HCT116 (cell line): ENCODE measurements around the gene CENATAC. TPM values are rescaled to one million over a fixed set of nuclear protein-coding genes. Genes with fewer than 3 reads are reported as not detected.
A peak's percentile ranks its signal among the peaks of the same experiment; 100 is the strongest.
"Not testable (repeated sequence)": the region's sequence is repeated elsewhere in the genome, so short reads cannot be mapped to it uniquely, and the experiment has no call there.

Source experiments
- ATAC-seq: fragments of 200-7000 bp; cut with Tn5 transposase; 2 replicates; pipeline ENCODE4 v1.9.1; 2020; ENCODE audit warnings: mild to moderate bottlenecking, moderate library complexity
- BruUV-seq: library from RNA; stranded (reverse); fragments of 400-500 nt; replicated peaks from 2 replicates; lab custom pipeline; 2021; lab: Mats Ljungman, UMichigan
- CTCF ChIA-PET: fragments of 300-600 bp; sonication (Branson Sonifier 250); formaldehyde crosslinking; loops from one replicate; lab custom pipeline; 2021; ENCODE audit warnings: antibody characterized with exemption; lab: Charles Lee
- POLR2A ChIA-PET: fragments of 300-600, 350-600 bp; sonication (Branson Sonifier 250); formaldehyde crosslinking; loops from one replicate; lab custom pipeline; 2021; ENCODE audit warnings: antibody characterized with exemption; lab: Charles Lee
- RAD21 ChIA-PET, 2 experiments: fragments of 300-600 bp; sonication (Branson Sonifier 250); formaldehyde crosslinking; loops; one replicate each; lab custom pipeline; 2023; ENCODE audit warnings: low total read pairs in 2 of 2; ENCODE audit not compliant: uncharacterized antibody in 2 of 2, unreplicated experiment in 2 of 2, low non-redundant PET in 1 of 2; lab: Charles Lee
- DNase-seq: peaks from one replicate; pipeline ENCODE4 v3.0.0-alpha.2; 2010; ENCODE audit warnings: low read depth, low spot score
- H2AFZ ChIP-seq: fragments of 200-600 bp; shearing (Covaris generic), sonication (generic); 2 replicates; pipeline ENCODE4 v1.6.1; 2017; ENCODE audit warnings: low read depth, mixed run types, mixed read lengths, antibody characterized with exemption, low read length; ENCODE audit not compliant: poor library complexity, severe bottlenecking
- H3K27ac ChIP-seq: 2 replicates; pipeline ENCODE4 v1.5.1; 2012; ENCODE audit warnings: low read depth, low read length
- H3K27me3 ChIP-seq: fragments of 200-600 bp; sonication (generic); 2 replicates; pipeline ENCODE4 v1.6.1; 2016; ENCODE audit warnings: mixed run types, low read length, mixed read lengths; ENCODE audit not compliant: insufficient read depth
- H3K36me3 ChIP-seq, 2 experiments: fragments of 200-500 bp in 1 of 2; fragments of 200-600 bp in 1 of 2; sonication (Bioruptor generic) in 1 of 2; sonication (generic) in 1 of 2; 2 replicates each; pipeline versions ENCODE4 v1.5.1 to v1.6.1; 2014 to 2016; ENCODE audit warnings: low read length in 2 of 2, inconsistent platforms in 1 of 2, mixed read lengths in 1 of 2, mixed run types in 1 of 2; ENCODE audit not compliant: insufficient read depth in 2 of 2, control insufficient read depth in 1 of 2
- H3K4me1 ChIP-seq, 2 experiments: fragments of 200-600 bp in 1 of 2; sonication (generic) in 1 of 2; 2 replicates each; pipeline versions ENCODE4 v1.5.1 to v1.6.1; 2012 to 2017; ENCODE audit warnings: low read length in 2 of 2, inconsistent platforms in 1 of 2, mild to moderate bottlenecking in 1 of 2, mixed read lengths in 1 of 2, mixed run types in 1 of 2, moderate library complexity in 1 of 2; ENCODE audit not compliant: insufficient read depth in 2 of 2, control insufficient read depth in 1 of 2
- H3K4me2 ChIP-seq: fragments of 200-600 bp; sonication (generic); 2 replicates; pipeline ENCODE4 v1.6.1; 2017; ENCODE audit warnings: mixed run types, low read length, mixed read lengths
- H3K4me3 ChIP-seq, 2 experiments: fragments of 200-600 bp in 1 of 2; sonication (generic) in 1 of 2; replicated peaks in 1 of 2; 2 replicates each; pipeline ENCODE4 v1.5.1; 2011 to 2016; ENCODE audit warnings: low read length in 2 of 2, control low read depth in 1 of 2, low read depth in 1 of 2, mild to moderate bottlenecking in 1 of 2, mixed read lengths in 1 of 2, mixed run types in 1 of 2
- H3K79me2 ChIP-seq: fragments of 200-600 bp; sonication (generic); 2 replicates; pipeline ENCODE4 v1.6.1; 2017; ENCODE audit warnings: mild to moderate bottlenecking, mixed run types, low read length, moderate library complexity, mixed read lengths; ENCODE audit not compliant: insufficient read depth
- H3K9ac ChIP-seq: fragments of 200-600 bp; sonication (generic); 2 replicates; pipeline ENCODE4 v1.6.1; 2016; ENCODE audit warnings: low read length, mixed read lengths
- H3K9me2 ChIP-seq: fragments of 200-600 bp; sonication (generic), shearing (Covaris generic); 2 replicates; pipeline ENCODE4 v1.6.1; 2017; ENCODE audit warnings: mixed run types, mild to moderate bottlenecking, moderate library complexity; ENCODE audit not compliant: insufficient read depth
- H3K9me3 ChIP-seq, 2 experiments: fragments of 200-500 bp in 1 of 2; fragments of 200-600 bp in 1 of 2; sonication (Bioruptor generic) in 1 of 2; sonication (generic) in 1 of 2; 2 replicates each; pipeline ENCODE4 v1.6.1; 2014 to 2017; ENCODE audit warnings: low read length in 2 of 2, mixed read lengths in 2 of 2, inconsistent platforms in 1 of 2, low read depth in 1 of 2, mild to moderate bottlenecking in 1 of 2, mixed run types in 1 of 2, moderate library complexity in 1 of 2; ENCODE audit not compliant: control insufficient read depth in 1 of 2, insufficient read depth in 1 of 2
- H4K20me1 ChIP-seq: fragments of 200-600 bp; sonication (generic), shearing (Covaris generic); 2 replicates; pipeline ENCODE4 v1.6.1; 2017; ENCODE audit warnings: mixed run types, mild to moderate bottlenecking, moderate library complexity; ENCODE audit not compliant: insufficient read depth
- REST ChIP-seq: IDR thresholded peaks from 2 replicates; pipeline ENCODE4 v1.6.1; 2012; ENCODE audit warnings: low read depth
- SP1 ChIP-seq: IDR thresholded peaks from 2 replicates; pipeline ENCODE4 v1.6.1; 2012; ENCODE audit warnings: low read depth
- ZNF274 ChIP-seq: fragments of 200-500 bp; sonication (Bioruptor generic); IDR thresholded peaks from 2 replicates; pipeline ENCODE4 v1.6.1; 2014; ENCODE audit warnings: mild to moderate bottlenecking, low read depth, low read length, inconsistent platforms
- intact Hi-C: fragments of 100-400 bp; cut with micrococcal nuclease; formaldehyde crosslinking; loops from 2 replicates; pipeline ENCODE4 v1.10.0; 2022
- total RNA-seq: library from RNA; stranded (reverse); gene quantifications from one replicate; pipeline ENCODE4 v1.2.1, GENCODE V29; 2021; ENCODE audit not compliant: unreplicated experiment

The CENATAC gene
- total RNA-seq, 1 experiment from 2014 or later = 28.9 TPM

DNA sequence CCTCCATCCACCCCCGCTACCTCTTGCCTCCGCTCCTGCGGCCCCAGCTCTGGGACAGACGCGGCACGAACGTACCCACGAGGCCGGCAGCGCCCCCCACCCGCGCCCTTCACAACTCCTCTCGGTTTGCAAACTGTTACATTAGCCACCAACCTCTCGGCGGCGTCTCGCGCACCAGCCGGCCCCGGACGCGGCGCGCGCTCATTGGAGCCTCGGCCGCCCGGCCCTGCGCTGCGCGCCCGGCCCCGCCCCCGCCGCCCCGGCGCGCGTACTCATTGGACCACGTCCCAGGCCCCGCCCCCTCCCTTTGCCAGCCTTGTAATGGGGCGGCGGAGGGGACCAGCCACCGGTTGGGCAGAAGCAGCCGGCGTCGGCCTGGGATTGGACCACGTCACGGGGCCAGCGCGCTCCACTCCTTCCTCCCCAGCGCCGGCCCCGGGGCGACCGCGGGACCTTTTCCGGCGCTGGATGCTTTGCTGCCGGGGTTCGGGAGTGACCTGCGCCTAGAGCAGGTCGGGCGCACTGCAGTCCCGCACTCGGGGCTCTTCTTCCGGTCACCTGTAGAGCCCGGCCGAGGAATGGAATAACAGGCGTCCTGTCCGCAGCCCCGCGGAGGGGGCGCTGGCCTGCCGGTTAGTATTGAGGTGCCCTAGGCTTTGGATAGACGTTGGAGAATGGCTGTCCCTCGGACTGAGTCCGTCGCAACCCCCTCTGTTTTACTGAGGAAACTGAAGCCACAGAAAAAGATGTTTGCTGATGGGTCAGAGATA lies 59.2 kb downstream of the CENATAC start, which contains the start of gene HYOU1 (continued):
- TF ChIP-seq REST (no peak), SP1 (peak; percentile 76; the same call in 1 of the 2 replicates), ZNF274 (no peak)

GRCh38 chr11:119059128-119059527 lies 61.2 kb downstream of the CENATAC start:
- H3K27ac ChIP-seq, CTCF ChIA-PET, H3K9me3 ChIP-seq, H3K9me2 ChIP-seq, H3K9ac ChIP-seq, DNase-seq, H3K27me3 ChIP-seq, RAD21 ChIA-PET, H2AFZ ChIP-seq, H4K20me1 ChIP-seq, H3K4me3 ChIP-seq, intact Hi-C loops, H3K4me2 ChIP-seq, POLR2A ChIA-PET, ATAC-seq, BruUV-seq: not testable (repeated sequence)
- Histone ChIP-seq H3K79me2 (peaks cover 19% of the 10 kb centered on the region), H3K36me3 (peaks cover 7 to 16% of the 10 kb centered on the region in 2 experiments; a peak in 3 of 4 replicates), H3K4me1 (peaks cover 10 to 28% of the 10 kb centered on the region in 2 experiments)
